Measurements from ENCODE around the gene CA11. TPM values are rescaled to one million over a fixed set of nuclear protein-coding genes. Genes with fewer than 3 reads are reported as not detected.

CA11 gene
- total and polyA plus RNA-seq, 11 donors, result 2.2 to 14.8 (median 5.8) TPM

- Histone ChIP-seq H3K4me3 (no peak overlapping the region), H3K27ac (no peak overlapping the region), H3K27me3 (peaks cover 0 to 6% (median 0%) of the 10 kb centered on the region in 9 donors), H3K9me3 (no peaks in the 10 kb centered on the region), H3K4me1 (peaks cover 11 to 38% (median 26%) of the 10 kb centered on the region in 12 donors), H3K36me3 (peaks cover 2 to 36% (median 27%) of the 10 kb centered on the region in 9 donors)
- no peak for ATAC-seq
- TF ChIP-seq CTCF (IDR thresholded peaks at IDR 0.05) (no peak), POLR2A (IDR thresholded peaks at IDR 0.05) (no peak)
- intact Hi-C loops (cut with DNase I), result loop anchor here in 1 of 10 donors (10.0 kb wide), 1 partner anchor 231 kb away; no protein-coding TSS in a partner anchor
- no peak for DNase-seq
- WGBS, 4 donors, result 82 to 90% (median 86%) methylated on average over 7 to 16 of the region's 16 CpGs
These were observed 29.9 kb downstream of the CA11 start for GRCh38 chr19:48616041-48616436.

- intact Hi-C loops (cut with DNase I), result loop anchor here in 1 of 10 donors (10.0 kb wide), 1 partner anchor 231 kb away; no protein-coding TSS in a partner anchor
- H3K27me3 ChIP-seq, result peaks cover 0 to 6% (median 0%) of the 10 kb centered on the region in 9 donors
- DNase-seq, result no peak
These were observed 30.6 kb downstream of the CA11 start for GRCh38 chr19:48615231-48616040.

GRCh38 chr19:48614436-48615230 is 31.4 kb downstream of the CA11 start, which contains the start of gene FAM83E:
Gene FAM83E, minus strand, starts transcription at chr19:48615076. Its CDS starts 1,704 bp downstream, at chr19:48613372.
- no peak for TF ChIP-seq POLR2A (IDR thresholded peaks at IDR 0.05)
- TF ChIP-seq CTCF (IDR thresholded peaks at IDR 0.05), result no peak
- peaks cover 0 to 6% (median 0%) of the 10 kb centered on the region in 9 donors for H3K27me3 ChIP-seq
- DNase-seq, result no peak
- H3K27ac ChIP-seq, result no peak within 1 kb of the TSS
- peaks cover 2 to 32% (median 27%) of the 10 kb centered on the region in 9 donors for H3K36me3 ChIP-seq
- WGBS, 4 donors, result 63 to 66% (median 64%) methylated on average over 15 to 31 of the region's 31 CpGs
- ATAC-seq, result no peak
- no peaks in the 10 kb centered on the region for H3K9me3 ChIP-seq
- intact Hi-C loops (cut with DNase I), result loop anchor here in 1 of 10 donors (10.0 kb wide), 1 partner anchor 230 kb away; no protein-coding TSS in a partner anchor
- H3K4me1 ChIP-seq, result peaks cover 11 to 32% (median 18%) of the 10 kb centered on the region in 12 donors
- H3K4me3 ChIP-seq, result no peak within 1 kb of the TSS

More at GRCh38 chr19:48615231-48616040, 30.6 kb downstream of the CA11 start:
- ATAC-seq, result no peak
- no peak for TF ChIP-seq CTCF (IDR thresholded peaks at IDR 0.05)
- 65 to 77% (median 72%) methylated on average over 8 to 19 of the region's 19 CpGs for WGBS, 4 donors
- H3K4me1 ChIP-seq, result peaks cover 11 to 35% (median 25%) of the 10 kb centered on the region in 12 donors
- H3K27ac ChIP-seq, result no peak overlapping the region
- no peaks in the 10 kb centered on the region for H3K9me3 ChIP-seq
- H3K36me3 ChIP-seq, result peaks cover 2 to 32% (median 27%) of the 10 kb centered on the region in 9 donors
- H3K4me3 ChIP-seq, result no peak overlapping the region

All from heart left ventricle (tissue), 16 donors.